Adrenal gland (tissue), 5 donors: ENCODE results near the gene SEMA5A.

ENCODE experiments used
- POLR2A ChIP-seq, 2 donors: fragments of 450-650 bp; IDR thresholded peaks; one replicate each; pipeline ENCODE4 v1.6.1; 2017; ENCODE audit warnings: antibody characterized with exemption in 2 of 2, mild to moderate bottlenecking in 2 of 2, moderate library complexity in 1 of 2
- TF ChIP-seq, protein P1 (sequence below), 6 experiments: fragments of 450-650 bp in 4 of 6; fragments of 200-600 bp in 2 of 6; sonication (generic) in 1 of 6; IDR thresholded peaks; 1 replicate in 5 of 6; 2 replicates in 1 of 6; pipeline versions ENCODE4 v1.5.1 to v1.8.0; 2016 to 2021; ENCODE audit warnings: antibody characterized with exemption in 6 of 6, mild to moderate bottlenecking in 2 of 6, moderate library complexity in 1 of 6
- donor health status: DM: no; HTN: no; CAD: no.

DNA sequence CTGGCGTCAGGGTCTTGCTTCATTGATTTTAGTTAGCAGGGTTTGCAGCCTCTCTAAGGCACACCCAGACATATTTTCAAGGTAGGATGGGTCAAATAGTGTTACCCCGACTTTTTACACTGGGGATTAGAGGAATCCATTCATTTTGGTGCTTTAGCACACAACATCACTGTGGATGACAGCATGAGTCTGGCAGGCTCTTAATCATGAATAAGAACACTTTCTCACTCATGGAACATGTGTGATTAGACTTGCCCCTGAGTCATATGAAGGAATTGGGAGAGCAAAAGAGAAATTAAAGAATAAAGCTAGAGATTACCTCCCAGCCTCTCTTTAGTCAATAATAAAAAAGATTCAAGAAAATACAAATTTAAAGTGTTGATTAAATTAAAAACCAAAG, 175.6 kb downstream of the SEMA5A start:
- TF ChIP-seq, protein P1, sequence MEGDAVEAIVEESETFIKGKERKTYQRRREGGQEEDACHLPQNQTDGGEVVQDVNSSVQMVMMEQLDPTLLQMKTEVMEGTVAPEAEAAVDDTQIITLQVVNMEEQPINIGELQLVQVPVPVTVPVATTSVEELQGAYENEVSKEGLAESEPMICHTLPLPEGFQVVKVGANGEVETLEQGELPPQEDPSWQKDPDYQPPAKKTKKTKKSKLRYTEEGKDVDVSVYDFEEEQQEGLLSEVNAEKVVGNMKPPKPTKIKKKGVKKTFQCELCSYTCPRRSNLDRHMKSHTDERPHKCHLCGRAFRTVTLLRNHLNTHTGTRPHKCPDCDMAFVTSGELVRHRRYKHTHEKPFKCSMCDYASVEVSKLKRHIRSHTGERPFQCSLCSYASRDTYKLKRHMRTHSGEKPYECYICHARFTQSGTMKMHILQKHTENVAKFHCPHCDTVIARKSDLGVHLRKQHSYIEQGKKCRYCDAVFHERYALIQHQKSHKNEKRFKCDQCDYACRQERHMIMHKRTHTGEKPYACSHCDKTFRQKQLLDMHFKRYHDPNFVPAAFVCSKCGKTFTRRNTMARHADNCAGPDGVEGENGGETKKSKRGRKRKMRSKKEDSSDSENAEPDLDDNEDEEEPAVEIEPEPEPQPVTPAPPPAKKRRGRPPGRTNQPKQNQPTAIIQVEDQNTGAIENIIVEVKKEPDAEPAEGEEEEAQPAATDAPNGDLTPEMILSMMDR (IDR thresholded peaks at IDR 0.05): no peak
- TF ChIP-seq POLR2A (IDR thresholded peaks at IDR 0.05): no peak
